ENCODE measurements around the gene STK38. TPM values are rescaled to one million over a fixed set of nuclear protein-coding genes. Genes with fewer than 3 reads are reported as not detected.
"Not testable (repeated sequence)": the region's sequence is repeated elsewhere in the genome, so short reads cannot be mapped to it uniquely, and the experiment has no call there.

STK38 gene
- total RNA-seq, 1 experiment from 2014 or later = 20.1 TPM

DNA sequence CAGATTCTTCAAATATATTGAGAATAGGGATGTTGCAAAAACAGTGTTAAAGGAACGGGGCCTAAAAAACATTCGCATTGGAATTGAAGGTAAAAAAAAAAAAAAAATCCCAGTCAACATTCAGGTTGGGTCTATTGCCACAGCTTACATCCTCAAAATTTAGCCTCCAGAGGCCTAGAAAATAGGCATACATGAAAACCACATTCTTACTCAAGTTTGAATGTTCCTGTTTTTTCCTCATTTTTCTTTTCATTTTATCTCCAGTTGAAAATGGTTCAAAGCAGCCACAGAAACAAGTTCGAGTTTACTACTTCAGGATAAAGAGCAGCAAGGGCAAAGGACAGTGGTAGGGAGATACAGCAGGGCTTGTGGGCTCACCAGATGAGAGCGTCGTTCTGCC lies 62.5 kb downstream of the STK38 start:
- Histone ChIP-seq H3K4me2 (ENCODE audit: low read length) (no peak overlapping the region), H3K36me3 (ENCODE audit: control insufficient read depth in 1 of 2, insufficient read depth in 2 of 2, low read length in 2 of 2) (peaks cover 21 to 24% of the 10 kb centered on the region in 2 experiments), H3K4me1 (ENCODE audit: control insufficient read depth in 1 of 2, insufficient read depth in 2 of 2, low read length in 2 of 2) (no peaks in the 10 kb centered on the region), H3K9me2 (ENCODE audit: insufficient read depth) (no peaks in the 10 kb centered on the region), H4K20me1 (ENCODE audit: insufficient read depth) (no peaks in the 10 kb centered on the region), H3K9ac (ENCODE audit: low read length) (no peak overlapping the region), H2AFZ (ENCODE audit: low read depth, low read length, poor library complexity, severe bottlenecking) (no peak overlapping the region), H3K9me3 (ENCODE audit: control insufficient read depth in 1 of 2, insufficient read depth in 1 of 2, low read depth in 1 of 2, low read length in 2 of 2) (no peaks in the 10 kb centered on the region), H3K79me2 (ENCODE audit: insufficient read depth, low read length) (no peaks in the 10 kb centered on the region), H3K4me3 (replicated peaks in 1 of 2; ENCODE audit: low read depth in 1 of 2, low read length in 2 of 2) (no peak overlapping the region), H3K27ac (ENCODE audit: low read depth, low read length) (no peak overlapping the region), H3K27me3 (ENCODE audit: insufficient read depth, low read length) (no peaks in the 10 kb centered on the region)
- no peak for TF ChIP-seq CEBPB (IDR thresholded peaks at IDR 0.05; ENCODE audit: low read depth)
- TF ChIP-seq, protein P1, sequence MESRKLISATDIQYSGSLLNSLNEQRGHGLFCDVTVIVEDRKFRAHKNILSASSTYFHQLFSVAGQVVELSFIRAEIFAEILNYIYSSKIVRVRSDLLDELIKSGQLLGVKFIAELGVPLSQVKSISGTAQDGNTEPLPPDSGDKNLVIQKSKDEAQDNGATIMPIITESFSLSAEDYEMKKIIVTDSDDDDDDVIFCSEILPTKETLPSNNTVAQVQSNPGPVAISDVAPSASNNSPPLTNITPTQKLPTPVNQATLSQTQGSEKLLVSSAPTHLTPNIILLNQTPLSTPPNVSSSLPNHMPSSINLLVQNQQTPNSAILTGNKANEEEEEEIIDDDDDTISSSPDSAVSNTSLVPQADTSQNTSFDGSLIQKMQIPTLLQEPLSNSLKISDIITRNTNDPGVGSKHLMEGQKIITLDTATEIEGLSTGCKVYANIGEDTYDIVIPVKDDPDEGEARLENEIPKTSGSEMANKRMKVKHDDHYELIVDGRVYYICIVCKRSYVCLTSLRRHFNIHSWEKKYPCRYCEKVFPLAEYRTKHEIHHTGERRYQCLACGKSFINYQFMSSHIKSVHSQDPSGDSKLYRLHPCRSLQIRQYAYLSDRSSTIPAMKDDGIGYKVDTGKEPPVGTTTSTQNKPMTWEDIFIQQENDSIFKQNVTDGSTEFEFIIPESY (IDR thresholded peaks at IDR 0.05; ENCODE audit: extremely low read depth, insufficient replicate concordance, low read length) = no peak
- no peak for TF ChIP-seq ZFX (IDR thresholded peaks at IDR 0.05)
- no peak for TF ChIP-seq YY1 (IDR thresholded peaks at IDR 0.05; ENCODE audit: extremely low read depth, insufficient replicate concordance, low read depth, low read length)
- TF ChIP-seq POLR2AphosphoS5 (IDR thresholded peaks at IDR 0.05; ENCODE audit: low read depth, low read length) = no peak
- TF ChIP-seq SP1 (IDR thresholded peaks at IDR 0.05; ENCODE audit: low read depth) = no peak
- TF ChIP-seq, protein P2, sequence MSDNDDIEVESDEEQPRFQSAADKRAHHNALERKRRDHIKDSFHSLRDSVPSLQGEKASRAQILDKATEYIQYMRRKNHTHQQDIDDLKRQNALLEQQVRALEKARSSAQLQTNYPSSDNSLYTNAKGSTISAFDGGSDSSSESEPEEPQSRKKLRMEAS (IDR thresholded peaks at IDR 0.05) = no peak
- ChIA-PET POLR2A (no interaction called here), CTCF (no interaction called here), RAD21 (ENCODE audit: low non-redundant PET in 1 of 2, low total read pairs in 2 of 2, uncharacterized antibody in 2 of 2, unreplicated experiment in 2 of 2) (no interaction called here)
- ATAC-seq (no peak), DNase-seq (ENCODE audit: low read depth, low spot score) (no peak)
- intact Hi-C loops (cut with micrococcal nuclease) = no loop called here
- BruUV-seq (replicated peaks) = no TSS peak

DNA sequence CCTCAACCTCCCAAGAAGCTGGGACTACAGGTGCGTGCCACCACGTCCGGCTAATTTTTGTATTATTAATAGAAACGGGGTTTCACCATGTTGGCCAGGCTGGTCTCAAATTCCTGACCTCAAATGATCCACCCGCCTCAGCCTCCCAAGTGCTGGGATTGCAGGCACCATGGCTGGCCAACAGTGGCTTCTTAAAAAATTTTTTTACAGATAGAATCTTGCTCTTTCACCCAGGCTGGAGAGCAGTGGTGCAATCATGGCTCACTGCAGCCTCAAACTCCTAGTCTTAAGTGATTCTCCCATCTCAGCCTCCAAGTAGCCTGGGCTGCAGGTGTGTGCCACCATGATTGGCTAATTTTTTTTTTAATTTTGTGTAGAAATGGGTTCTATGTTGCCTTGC lies 64.0 kb downstream of the STK38 start:
- ATAC-seq; POLR2A ChIA-PET; H3K4me1 ChIP-seq (ENCODE audit: control insufficient read depth in 1 of 2, insufficient read depth in 2 of 2, low read length in 2 of 2); H2AFZ ChIP-seq (ENCODE audit: low read depth, low read length, poor library complexity, severe bottlenecking); H3K27me3 ChIP-seq (ENCODE audit: insufficient read depth, low read length); H3K9me2 ChIP-seq (ENCODE audit: insufficient read depth); H3K9me3 ChIP-seq (ENCODE audit: control insufficient read depth in 1 of 2, insufficient read depth in 1 of 2, low read depth in 1 of 2, low read length in 2 of 2); CTCF ChIA-PET; H4K20me1 ChIP-seq (ENCODE audit: insufficient read depth); H3K4me3 ChIP-seq (replicated peaks in 1 of 2; ENCODE audit: low read depth in 1 of 2, low read length in 2 of 2); H3K79me2 ChIP-seq (ENCODE audit: insufficient read depth, low read length); intact Hi-C loops (cut with micrococcal nuclease); DNase-seq (ENCODE audit: low read depth, low spot score); H3K4me2 ChIP-seq (ENCODE audit: low read length); RAD21 ChIA-PET (ENCODE audit: low non-redundant PET in 1 of 2, low total read pairs in 2 of 2, uncharacterized antibody in 2 of 2, unreplicated experiment in 2 of 2); H3K27ac ChIP-seq (ENCODE audit: low read depth, low read length); BruUV-seq (replicated peaks); H3K9ac ChIP-seq (ENCODE audit: low read length): not testable (repeated sequence)
- peaks cover 21 to 29% of the 10 kb centered on the region in 2 experiments for H3K36me3 ChIP-seq (ENCODE audit: control insufficient read depth in 1 of 2, insufficient read depth in 2 of 2, low read length in 2 of 2)

Data from HCT116 (cell line).